HFFc6 (cell line): ENCODE results near the gene ZNF467. TPM values are rescaled to one million over a fixed set of nuclear protein-coding genes. Genes with fewer than 3 reads are reported as not detected.

ENCODE experiments used
- DNase-seq: peaks from one replicate; pipeline ENCODE4 v3.0.0-alpha.2; 2018
- H3K27ac Mint-ChIP-seq: 2 replicates; pipeline ENCODE4 v1.8.0; 2020; ENCODE audit warnings: mild to moderate bottlenecking, mixed read lengths
- H3K27me3 Mint-ChIP-seq: 2 replicates; pipeline ENCODE4 v1.8.0; 2021; ENCODE audit warnings: mild to moderate bottlenecking, moderate library complexity, mixed read lengths; ENCODE audit not compliant: insufficient read depth
- H3K36me3 Mint-ChIP-seq: 2 replicates; pipeline ENCODE4 v1.8.0; 2021; ENCODE audit warnings: low read depth, mixed read lengths
- H3K4me1 Mint-ChIP-seq: 2 replicates; pipeline ENCODE4 v1.8.0; 2020; ENCODE audit warnings: low read depth, mixed read lengths
- H3K4me3 Mint-ChIP-seq: 2 replicates; pipeline ENCODE4 v1.8.0; 2020; ENCODE audit warnings: mild to moderate bottlenecking, moderate library complexity, mixed read lengths
- H3K9me3 Mint-ChIP-seq: 2 replicates; pipeline ENCODE4 v1.8.0; 2020; ENCODE audit warnings: mild to moderate bottlenecking, mixed read lengths
- total RNA-seq, 6 experiments: library from RNA; stranded (reverse); fragmentation: NEBNext Ultra II Directional; extraction: Animal tissue kit (Norgen Biotek cat#: 25700); gene quantifications; 2 replicates in 1 of 6; 3 replicates in 5 of 6; pipeline ENCODE4 v1.2.3, GENCODE V29; 2021
- TF ChIP-seq, protein P1 (sequence below): fragments of 200-600 bp; sonication (generic); IDR thresholded peaks from 2 replicates; pipeline ENCODE4 v1.5.0; 2021; ENCODE audit warnings: antibody characterized with exemption, mild to moderate bottlenecking

ZNF467 gene
- total RNA-seq, 6 experiments from 2014 or later = 0.68 to 1.7 (median 1.0) TPM

DNA sequence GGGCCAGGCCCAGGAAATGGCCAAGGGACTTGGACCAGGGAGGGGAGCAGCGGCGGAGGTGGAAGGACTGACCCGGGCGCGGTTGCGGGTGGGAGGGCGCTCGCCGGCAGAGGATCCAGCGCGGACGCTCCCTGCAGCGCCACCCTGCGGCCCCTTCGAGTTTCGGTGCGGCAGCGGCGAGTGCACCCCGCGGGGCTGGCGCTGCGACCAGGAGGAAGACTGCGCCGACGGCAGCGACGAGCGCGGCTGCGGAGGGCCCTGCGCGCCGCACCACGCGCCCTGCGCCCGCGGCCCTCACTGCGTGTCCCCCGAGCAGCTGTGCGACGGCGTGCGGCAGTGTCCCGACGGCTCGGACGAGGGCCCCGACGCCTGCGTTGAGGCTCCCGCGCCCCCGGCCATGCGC, 16.8 kb upstream of the ZNF467 start:
- Mint-ChIP-seq H3K27ac (no peak overlapping the region), H3K4me1 (no peaks in the 10 kb centered on the region), H3K36me3 (no peaks in the 10 kb centered on the region), H3K4me3 (no peak overlapping the region), H3K9me3 (no peaks in the 10 kb centered on the region), H3K27me3 (peaks cover 15% of the 10 kb centered on the region)
- no peak for DNase-seq
- TF ChIP-seq, protein P1, sequence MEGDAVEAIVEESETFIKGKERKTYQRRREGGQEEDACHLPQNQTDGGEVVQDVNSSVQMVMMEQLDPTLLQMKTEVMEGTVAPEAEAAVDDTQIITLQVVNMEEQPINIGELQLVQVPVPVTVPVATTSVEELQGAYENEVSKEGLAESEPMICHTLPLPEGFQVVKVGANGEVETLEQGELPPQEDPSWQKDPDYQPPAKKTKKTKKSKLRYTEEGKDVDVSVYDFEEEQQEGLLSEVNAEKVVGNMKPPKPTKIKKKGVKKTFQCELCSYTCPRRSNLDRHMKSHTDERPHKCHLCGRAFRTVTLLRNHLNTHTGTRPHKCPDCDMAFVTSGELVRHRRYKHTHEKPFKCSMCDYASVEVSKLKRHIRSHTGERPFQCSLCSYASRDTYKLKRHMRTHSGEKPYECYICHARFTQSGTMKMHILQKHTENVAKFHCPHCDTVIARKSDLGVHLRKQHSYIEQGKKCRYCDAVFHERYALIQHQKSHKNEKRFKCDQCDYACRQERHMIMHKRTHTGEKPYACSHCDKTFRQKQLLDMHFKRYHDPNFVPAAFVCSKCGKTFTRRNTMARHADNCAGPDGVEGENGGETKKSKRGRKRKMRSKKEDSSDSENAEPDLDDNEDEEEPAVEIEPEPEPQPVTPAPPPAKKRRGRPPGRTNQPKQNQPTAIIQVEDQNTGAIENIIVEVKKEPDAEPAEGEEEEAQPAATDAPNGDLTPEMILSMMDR = peak; percentile 42

DNA sequence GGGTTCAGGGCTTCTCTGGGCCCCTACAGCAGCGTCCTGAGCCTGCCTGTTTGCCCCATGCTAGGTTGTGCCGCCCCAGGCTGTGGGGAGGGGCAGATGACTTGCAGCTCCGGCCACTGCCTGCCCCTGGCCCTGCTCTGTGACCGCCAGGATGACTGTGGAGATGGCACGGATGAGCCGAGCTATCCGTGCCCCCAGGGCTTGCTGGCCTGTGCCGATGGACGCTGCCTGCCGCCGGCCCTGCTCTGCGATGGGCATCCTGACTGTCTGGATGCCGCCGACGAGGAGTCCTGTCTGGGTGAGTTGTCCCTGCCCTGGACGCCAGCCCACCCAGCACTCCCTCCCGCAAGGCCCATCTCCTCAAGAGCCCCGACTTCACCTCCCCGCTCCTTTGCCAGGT, 15.7 kb upstream of the ZNF467 start:
- H3K36me3 Mint-ChIP-seq = no peaks in the 10 kb centered on the region
- TF ChIP-seq, protein P1 = no peak
- no peak overlapping the region for H3K27ac Mint-ChIP-seq
- no peak for DNase-seq
- no peak overlapping the region for H3K4me3 Mint-ChIP-seq
- no peaks in the 10 kb centered on the region for H3K9me3 Mint-ChIP-seq
- no peaks in the 10 kb centered on the region for H3K4me1 Mint-ChIP-seq
- H3K27me3 Mint-ChIP-seq = peaks cover 10% of the 10 kb centered on the region

DNA sequence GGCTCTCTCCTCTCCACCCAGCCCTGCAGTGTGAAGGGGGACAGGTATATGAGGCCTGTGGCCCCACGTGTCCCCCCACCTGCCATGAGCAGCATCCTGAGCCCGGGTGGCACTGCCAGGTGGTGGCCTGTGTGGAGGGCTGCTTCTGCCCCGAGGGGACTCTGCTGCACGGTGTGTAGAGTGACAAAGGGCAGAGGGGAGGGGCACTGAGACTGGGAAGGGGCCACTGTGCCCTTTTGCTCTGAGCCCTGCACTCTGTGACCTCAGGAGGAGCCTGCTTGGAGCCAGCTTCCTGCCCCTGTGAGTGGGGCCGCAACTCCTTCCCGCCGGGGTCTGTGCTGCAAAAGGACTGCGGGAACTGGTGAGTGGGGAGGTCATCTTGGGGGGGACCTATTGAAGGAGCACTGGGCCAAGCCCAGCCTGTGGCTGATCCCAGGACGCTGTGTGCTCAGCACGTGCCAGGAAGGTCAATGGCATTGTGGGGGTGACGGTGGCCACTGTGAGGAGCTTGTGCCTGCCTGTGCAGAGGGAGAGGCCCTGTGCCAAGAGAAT, 15.0 kb upstream of the ZNF467 start:
- DNase-seq = no peak
- H3K9me3 Mint-ChIP-seq = no peaks in the 10 kb centered on the region
- H3K4me1 Mint-ChIP-seq = no peaks in the 10 kb centered on the region
- H3K27ac Mint-ChIP-seq = no peak overlapping the region
- H3K36me3 Mint-ChIP-seq = no peaks in the 10 kb centered on the region
- H3K4me3 Mint-ChIP-seq = no peak overlapping the region
- TF ChIP-seq, protein P1 = no peak
- peaks cover 8% of the 10 kb centered on the region for H3K27me3 Mint-ChIP-seq

DNA sequence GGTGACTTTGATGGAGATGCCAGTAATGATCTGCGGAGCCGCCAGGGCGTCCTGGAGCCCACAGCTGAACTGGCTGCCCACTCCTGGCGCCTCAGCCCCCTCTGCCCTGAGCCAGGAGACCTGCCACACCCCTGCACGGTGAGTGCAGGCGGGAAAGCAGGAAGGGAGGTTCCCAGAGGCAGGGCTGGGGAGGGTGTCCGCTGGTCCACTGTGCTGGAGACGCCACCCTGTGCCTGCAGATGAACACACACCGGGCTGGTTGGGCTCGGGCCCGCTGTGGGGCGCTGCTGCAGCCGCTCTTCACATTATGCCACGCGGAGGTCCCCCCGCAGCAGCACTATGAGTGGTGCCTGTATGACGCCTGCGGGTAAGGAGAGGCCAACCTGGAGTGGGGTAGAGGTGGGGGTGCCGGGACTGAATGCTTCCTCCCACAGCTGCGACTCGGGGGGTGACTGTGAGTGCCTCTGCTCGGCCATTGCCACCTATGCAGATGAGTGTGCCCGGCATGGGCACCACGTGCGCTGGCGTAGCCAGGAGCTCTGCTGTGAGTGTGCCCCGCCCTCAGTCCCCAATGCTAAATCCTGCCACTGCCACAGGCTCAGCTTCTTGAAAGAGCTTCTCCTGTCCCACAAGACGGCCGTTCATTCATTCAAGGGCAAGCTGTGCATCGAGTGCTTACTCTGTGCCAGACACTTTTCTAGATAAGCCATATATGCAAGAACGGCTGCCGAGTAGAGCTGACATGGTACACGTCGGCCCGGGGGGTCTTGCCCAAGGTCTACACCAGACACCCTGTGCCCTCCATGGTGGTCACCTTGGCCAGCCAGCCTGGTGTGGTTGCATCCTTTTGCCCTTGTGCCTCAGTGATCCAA, 14.3 kb upstream of the ZNF467 start:
- Mint-ChIP-seq H3K27me3 (peaks cover 8% of the 10 kb centered on the region), H3K4me1 (no peaks in the 10 kb centered on the region), H3K27ac (no peak overlapping the region), H3K4me3 (no peak overlapping the region), H3K36me3 (no peaks in the 10 kb centered on the region), H3K9me3 (no peaks in the 10 kb centered on the region)
- TF ChIP-seq, protein P1 = peak; percentile 44
- DNase-seq = peak; percentile 7

DNA sequence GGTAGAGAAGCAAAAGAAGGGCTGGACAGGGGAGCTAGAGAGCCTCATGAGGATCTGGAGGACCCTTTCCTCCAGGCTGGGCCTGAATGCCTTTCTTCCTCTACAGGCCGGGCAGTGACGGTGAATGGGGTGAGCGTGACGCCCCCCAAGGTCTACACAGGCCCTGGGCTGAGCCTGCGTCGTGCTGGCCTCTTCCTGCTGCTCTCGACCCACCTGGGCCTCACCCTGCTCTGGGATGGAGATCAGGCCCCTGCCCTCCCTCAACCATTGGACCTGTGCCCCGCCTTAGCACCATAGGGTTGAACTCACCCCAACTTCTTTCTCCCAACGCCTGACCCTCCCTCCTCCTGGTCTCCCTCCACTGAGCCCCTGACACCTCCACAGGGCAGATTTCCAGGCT, 12.6 kb upstream of the ZNF467 start:
- Mint-ChIP-seq H3K9me3 (no peaks in the 10 kb centered on the region), H3K4me1 (no peaks in the 10 kb centered on the region), H3K27me3 (peaks cover 8% of the 10 kb centered on the region), H3K36me3 (no peaks in the 10 kb centered on the region), H3K27ac (no peak overlapping the region), H3K4me3 (no peak overlapping the region)
- DNase-seq = no peak
- TF ChIP-seq, protein P1 = no peak
